Neural progenitor cell (in vitro differentiated cells): ENCODE data around the gene ARMH3. TPM values are rescaled to one million over a fixed set of nuclear protein-coding genes. Genes with fewer than 3 reads are reported as not detected.

ENCODE experiments used
- DNase-seq: peaks from one replicate; pipeline ENCODE4 v3.0.0-alpha.2; 2016; ENCODE audit warnings: low spot score
- H2AFZ ChIP-seq: fragments of 200-600 bp; sonication (generic); replicated peaks from 2 replicates; pipeline ENCODE4 v1.6.1; 2016; ENCODE audit warnings: antibody characterized with exemption
- H3F3A ChIP-seq: fragments of 200-600 bp; sonication (generic); 2 replicates; pipeline ENCODE4 v1.6.1; 2016; ENCODE audit warnings: antibody characterized with exemption, low read depth
- H3K27ac ChIP-seq: fragments of 200-600 bp; sonication (generic); 2 replicates; pipeline ENCODE4 v1.5.1; 2016; ENCODE audit warnings: mild to moderate bottlenecking
- H3K27me3 ChIP-seq: fragments of 200-600 bp; sonication (generic); 2 replicates; pipeline ENCODE4 v1.6.1; 2016; ENCODE audit warnings: mild to moderate bottlenecking, moderate library complexity
- H3K36me3 ChIP-seq: fragments of 200-600 bp; sonication (generic); 2 replicates; pipeline ENCODE4 v1.5.1; 2016
- H3K4me1 ChIP-seq: fragments of 200-600 bp; sonication (generic); 2 replicates; pipeline ENCODE4 v1.6.1; 2016; ENCODE audit warnings: mixed run types
- H3K4me2 ChIP-seq: fragments of 200-600 bp; sonication (generic); 2 replicates; pipeline ENCODE4 v1.6.1; 2016
- H3K4me3 ChIP-seq: fragments of 200-600 bp; sonication (generic); 2 replicates; pipeline ENCODE4 v1.5.1; 2016
- H3K79me2 ChIP-seq: fragments of 200-600 bp; sonication (generic); 2 replicates; pipeline ENCODE4 v1.6.1; 2016; ENCODE audit warnings: low read depth
- H3K9ac ChIP-seq: fragments of 200-600 bp; sonication (generic); 2 replicates; pipeline ENCODE4 v1.6.1; 2016
- H3K9me3 ChIP-seq: fragments of 200-600 bp; sonication (generic); 2 replicates; pipeline ENCODE4 v1.5.1; 2016; ENCODE audit warnings: low read depth
- H4K20me1 ChIP-seq: fragments of 200-600 bp; sonication (generic); 2 replicates; pipeline ENCODE4 v1.6.1; 2016; ENCODE audit warnings: low read depth
- H3K27ac Mint-ChIP-seq: 3 replicates; pipeline ENCODE4 v1.8.0; 2021; ENCODE audit warnings: mixed read lengths
- H3K27me3 Mint-ChIP-seq: 2 replicates; pipeline ENCODE4 v1.8.0; 2022; ENCODE audit warnings: low read depth, mild to moderate bottlenecking, inconsistent platforms, moderate library complexity, mixed read lengths; ENCODE audit not compliant: insufficient read depth
- H3K36me3 Mint-ChIP-seq: 3 replicates; pipeline ENCODE4 v1.8.0; 2021; ENCODE audit warnings: mixed read lengths
- H3K4me1 Mint-ChIP-seq: 3 replicates; pipeline ENCODE4 v1.8.0; 2021; ENCODE audit warnings: mixed read lengths
- H3K4me3 Mint-ChIP-seq: 3 replicates; pipeline ENCODE4 v1.8.0; 2021; ENCODE audit warnings: mild to moderate bottlenecking, moderate library complexity, mixed read lengths
- H3K9me3 Mint-ChIP-seq: 3 replicates; pipeline ENCODE4 v1.8.0; 2020; ENCODE audit warnings: mixed read lengths
- CTCF ChIP-seq: fragments of 200-600 bp; sonication (generic); IDR thresholded peaks from 2 replicates; pipeline ENCODE4 v1.5.1; 2017; ENCODE audit warnings: antibody characterized with exemption, mild to moderate bottlenecking
- EZH2 ChIP-seq: fragments of 200-600 bp; sonication (generic); IDR thresholded peaks from 2 replicates; pipeline ENCODE4 v1.6.1; 2017; ENCODE audit warnings: antibody characterized with exemption, mild to moderate bottlenecking, moderate library complexity
- EZH2phosphoT487 ChIP-seq: fragments of 200-600 bp; sonication (generic); IDR thresholded peaks from 2 replicates; pipeline ENCODE4 v1.6.1; 2017; ENCODE audit warnings: antibody characterized with exemption
- total RNA-seq: library from RNA; depleted of rRNA; stranded (reverse); fragments of >200 nt; gene quantifications from 2 replicates; pipeline ENCODE4 v1.2.3, GENCODE V29; 2015; ENCODE audit warnings: low replicate concordance

The ARMH3 gene
- total RNA-seq, 1 donor from 2014 or later = 14.5 TPM

GRCh38 chr10:101867931-101868330 lies 188.0 kb downstream of the ARMH3 start:
- H2AFZ ChIP-seq = no peak overlapping the region
- no peak overlapping the region for H3K9ac ChIP-seq
- no peak overlapping the region for H3K4me2 ChIP-seq
- no peak overlapping the region for H3K4me3 Mint-ChIP-seq
- H3K4me1 Mint-ChIP-seq = no peaks in the 10 kb centered on the region
- H3K9me3 ChIP-seq = no peaks in the 10 kb centered on the region
- no peak overlapping the region for H3K4me3 ChIP-seq
- H3K27me3 ChIP-seq = no peaks in the 10 kb centered on the region
- H3K27me3 Mint-ChIP-seq = peaks cover 2% of the 10 kb centered on the region
- H4K20me1 ChIP-seq = no peaks in the 10 kb centered on the region
- H3K9me3 Mint-ChIP-seq = peaks cover 3% of the 10 kb centered on the region
- TF ChIP-seq EZH2 = no peak
- TF ChIP-seq CTCF = no peak
- TF ChIP-seq EZH2phosphoT487 = no peak
- peaks cover 5% of the 10 kb centered on the region for H3K36me3 Mint-ChIP-seq
- H3K79me2 ChIP-seq = no peaks in the 10 kb centered on the region
- no peak for DNase-seq
- H3K4me1 ChIP-seq = peaks cover 6% of the 10 kb centered on the region
- H3K36me3 ChIP-seq = no peaks in the 10 kb centered on the region
- no peak overlapping the region for H3K27ac ChIP-seq
- peaks cover 5% of the 10 kb centered on the region for H3F3A ChIP-seq
- H3K27ac Mint-ChIP-seq = no peak overlapping the region

- TF ChIP-seq EZH2 (no peak), EZH2phosphoT487 (no peak), CTCF (no peak)
- no peak for DNase-seq
- peaks cover 9% of the 10 kb centered on the region for H3K9me3 ChIP-seq
- no peaks in the 10 kb centered on the region for H3K27me3 ChIP-seq
- H2AFZ ChIP-seq = no peak overlapping the region
- H3K36me3 ChIP-seq = peaks cover 3% of the 10 kb centered on the region
- no peak overlapping the region for H3K4me3 ChIP-seq
- no peaks in the 10 kb centered on the region for H3K79me2 ChIP-seq
- H3F3A ChIP-seq = no peaks in the 10 kb centered on the region
- Mint-ChIP-seq H3K36me3 (peaks cover 17% of the 10 kb centered on the region), H3K27me3 (peaks cover 1% of the 10 kb centered on the region), H3K27ac (no peak overlapping the region), H3K4me1 (no peaks in the 10 kb centered on the region), H3K9me3 (peaks cover 11% of the 10 kb centered on the region), H3K4me3 (no peak overlapping the region)
- H3K4me1 ChIP-seq = no peaks in the 10 kb centered on the region
- no peaks in the 10 kb centered on the region for H4K20me1 ChIP-seq
- no peak overlapping the region for H3K9ac ChIP-seq
- no peak overlapping the region for H3K4me2 ChIP-seq
- H3K27ac ChIP-seq = no peak overlapping the region
Observed at GRCh38 chr10:101859530-101859929, 196.4 kb downstream of the ARMH3 start.

GRCh38 chr10:101858723-101859500 lies 197.1 kb downstream of the ARMH3 start:
- Mint-ChIP-seq H3K4me1 (no peaks in the 10 kb centered on the region), H3K27ac (no peak overlapping the region), H3K36me3 (peaks cover 15% of the 10 kb centered on the region), H3K4me3 (no peak overlapping the region), H3K27me3 (no peaks in the 10 kb centered on the region), H3K9me3 (peaks cover 11% of the 10 kb centered on the region)
- DNase-seq = no peak
- TF ChIP-seq EZH2 (no peak), EZH2phosphoT487 (no peak), CTCF (no peak)
- Histone ChIP-seq H3K4me2 (no peak overlapping the region), H3K79me2 (no peaks in the 10 kb centered on the region), H3K9me3 (peaks cover 9% of the 10 kb centered on the region), H3K9ac (no peak overlapping the region), H2AFZ (no peak overlapping the region), H3K4me3 (no peak overlapping the region), H3K4me1 (no peaks in the 10 kb centered on the region), H3F3A (no peaks in the 10 kb centered on the region), H3K27me3 (no peaks in the 10 kb centered on the region), H4K20me1 (no peaks in the 10 kb centered on the region), H3K36me3 (peaks cover 3% of the 10 kb centered on the region), H3K27ac (no peak overlapping the region)
